Thymus (tissue), 11 donors: ENCODE data around the gene CELF4. TPM values are rescaled to one million over a fixed set of nuclear protein-coding genes. Genes with fewer than 3 reads are reported as not detected.

Experiments
- DNase-seq, 9 donors: peaks; one replicate each; pipeline ENCODE4 v3.0.0-alpha.2; 2013; ENCODE audit warnings: low spot score in 9 of 9, low read depth in 6 of 9, missing footprints in 1 of 9
- H3K27ac ChIP-seq, 2 donors: one replicate each; pipeline ENCODE4 v1.5.1; 2013; ENCODE audit warnings: control low read depth in 1 of 2, low read depth in 1 of 2, low read length in 1 of 2, mild to moderate bottlenecking in 1 of 2, moderate library complexity in 1 of 2
- H3K27me3 ChIP-seq, 2 donors: one replicate each; pipeline ENCODE4 v1.5.1; 2013; ENCODE audit warnings: low read length in 1 of 2; ENCODE audit not compliant: control insufficient read depth in 2 of 2, insufficient read depth in 1 of 2
- H3K36me3 ChIP-seq, 2 donors: one replicate each; pipeline ENCODE4 v1.5.1; 2013; ENCODE audit warnings: low read length in 1 of 2, mild to moderate bottlenecking in 1 of 2, moderate library complexity in 1 of 2; ENCODE audit not compliant: control insufficient read depth in 2 of 2, insufficient read depth in 2 of 2
- H3K4me1 ChIP-seq, 2 donors: one replicate each; pipeline ENCODE4 v1.5.1; 2013; ENCODE audit warnings: low read length in 2 of 2; ENCODE audit not compliant: control insufficient read depth in 2 of 2, insufficient read depth in 2 of 2
- H3K4me3 ChIP-seq, 2 donors: one replicate each; pipeline ENCODE4 v1.5.1; 2013; ENCODE audit warnings: low read length in 2 of 2, control low read depth in 1 of 2, mild to moderate bottlenecking in 1 of 2
- H3K9me3 ChIP-seq, 2 donors: one replicate each; pipeline ENCODE4 v1.5.1; 2013; ENCODE audit warnings: low read length in 1 of 2, mild to moderate bottlenecking in 1 of 2; ENCODE audit not compliant: control insufficient read depth in 2 of 2, insufficient read depth in 1 of 2
- WGBS: extraction: QIAGEN DNeasy Blood & Tissue Kit; methylation state at CpG from one replicate; pipeline ENCODE4 v1.1.7; 2013; 5-methylcytosine and 5-hydroxymethylcytosine counted together
- polyA plus RNA-seq: library from polyadenylated mRNA; stranded (reverse); fragments of 200-250 nt; gene quantifications from one replicate; pipeline ENCODE4 v1.2.3, GENCODE V29; 2013
- total RNA-seq: library from RNA; stranded (reverse); fragments of 120-200 nt; gene quantifications from one replicate; pipeline ENCODE4 v1.2.4, GENCODE V29; 2013
- donor health status: healthy.

CELF4 gene
- total and polyA plus RNA-seq, 2 donors = 0.05 to 0.39 TPM

DNA sequence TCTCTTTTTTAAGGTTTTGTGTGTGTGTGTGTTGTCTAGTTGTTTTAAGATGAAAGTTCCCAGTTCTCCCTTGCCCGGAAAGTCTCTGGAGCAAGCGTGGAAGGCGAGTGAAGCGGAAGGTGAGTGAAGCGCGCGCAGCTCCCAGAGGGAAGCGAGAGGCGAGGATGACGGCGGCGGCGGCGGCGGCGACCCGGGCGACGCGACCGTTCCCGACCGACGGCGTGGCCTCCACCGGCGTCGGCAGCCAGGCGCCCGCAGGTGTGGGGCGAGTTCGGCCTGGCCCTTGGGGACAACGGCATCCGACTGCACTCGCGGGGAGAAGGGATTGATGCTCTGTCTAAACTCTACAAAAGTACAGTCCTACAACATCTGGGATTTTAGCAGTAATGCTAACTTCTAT, 321.9 kb downstream of the CELF4 start:
- WGBS = 8% methylated on average over 36 of the region's 36 CpGs
- DNase-seq = no peak
- H3K36me3 ChIP-seq = no peaks in the 10 kb centered on the region
- H3K4me1 ChIP-seq = no peaks in the 10 kb centered on the region
- peaks cover 0 to 2% of the 10 kb centered on the region in 2 donors for H3K9me3 ChIP-seq
- peaks cover 14 to 48% of the 10 kb centered on the region in 2 donors for H3K27me3 ChIP-seq
- no peak overlapping the region for H3K27ac ChIP-seq
- no peak overlapping the region for H3K4me3 ChIP-seq

DNA sequence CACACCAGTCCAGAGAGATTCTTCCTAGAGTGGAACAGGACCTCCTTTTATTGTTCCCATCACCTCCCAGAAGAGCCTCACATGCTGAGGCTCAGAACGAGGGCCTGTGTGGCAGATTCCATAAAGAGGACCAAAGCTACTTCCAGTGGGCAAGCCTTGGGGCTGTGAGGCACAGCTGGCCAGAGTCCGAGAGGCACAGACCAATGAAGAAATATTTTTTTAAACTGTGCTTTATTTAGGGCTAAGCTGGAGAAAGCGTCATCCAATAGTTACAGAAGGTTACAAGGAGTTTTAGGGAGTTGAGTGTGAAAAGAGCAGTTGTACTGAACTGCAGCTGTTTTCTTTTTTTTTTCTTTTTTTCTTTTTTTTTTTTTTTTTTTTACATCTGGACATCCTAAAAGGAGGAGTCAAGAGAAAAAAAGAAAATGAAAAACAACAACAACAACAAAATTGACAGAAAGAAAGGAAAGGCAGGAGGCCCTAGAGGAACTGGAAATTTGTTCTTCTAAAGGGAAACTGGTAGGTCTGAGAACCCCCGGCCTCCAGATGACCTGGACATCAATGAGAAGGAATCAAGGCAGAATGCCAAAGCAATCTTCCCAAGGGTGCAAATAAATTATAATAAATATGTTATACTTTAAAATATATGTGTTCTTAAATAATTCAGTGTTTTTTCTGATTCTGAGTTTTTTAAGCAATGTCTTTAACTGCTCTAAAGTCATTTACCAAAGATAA, 322.6 kb downstream of the CELF4 start:
- Histone ChIP-seq H3K4me3 (no peak overlapping the region), H3K27me3 (peaks cover 14 to 46% of the 10 kb centered on the region in 2 donors), H3K36me3 (no peaks in the 10 kb centered on the region), H3K27ac (no peak overlapping the region), H3K4me1 (no peaks in the 10 kb centered on the region), H3K9me3 (peaks cover 0 to 2% of the 10 kb centered on the region in 2 donors)
- 95% methylated on average over 4 of the region's 4 CpGs for WGBS
- DNase-seq = no peak

DNA sequence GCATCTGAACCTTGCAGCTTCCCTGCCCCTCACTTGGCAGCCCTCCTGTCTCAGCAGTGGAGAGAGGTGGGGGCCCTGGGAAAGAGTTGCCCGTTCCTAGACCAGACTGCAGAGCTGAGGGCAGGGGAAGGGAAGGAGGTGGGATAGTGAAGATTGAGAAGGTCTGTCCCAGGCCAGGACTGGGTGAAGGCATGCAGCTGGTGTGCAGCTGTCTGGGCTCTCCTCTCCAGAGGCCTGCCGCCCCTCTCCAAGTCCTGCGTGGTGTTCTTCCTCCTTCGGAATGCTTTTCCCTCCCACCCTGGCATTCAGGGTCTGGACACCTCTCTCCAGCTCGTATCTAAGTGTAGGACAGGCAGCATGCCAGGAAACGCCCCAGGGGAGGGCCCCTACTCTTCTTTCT, 323.5 kb downstream of the CELF4 start:
- DNase-seq = no peak
- 86% methylated on average over 6 of the region's 6 CpGs for WGBS
- Histone ChIP-seq H3K27me3 (peaks cover 14 to 46% of the 10 kb centered on the region in 2 donors), H3K4me3 (no peak overlapping the region), H3K4me1 (no peaks in the 10 kb centered on the region), H3K27ac (no peak overlapping the region), H3K36me3 (no peaks in the 10 kb centered on the region), H3K9me3 (peaks cover 0 to 2% of the 10 kb centered on the region in 2 donors)

DNA sequence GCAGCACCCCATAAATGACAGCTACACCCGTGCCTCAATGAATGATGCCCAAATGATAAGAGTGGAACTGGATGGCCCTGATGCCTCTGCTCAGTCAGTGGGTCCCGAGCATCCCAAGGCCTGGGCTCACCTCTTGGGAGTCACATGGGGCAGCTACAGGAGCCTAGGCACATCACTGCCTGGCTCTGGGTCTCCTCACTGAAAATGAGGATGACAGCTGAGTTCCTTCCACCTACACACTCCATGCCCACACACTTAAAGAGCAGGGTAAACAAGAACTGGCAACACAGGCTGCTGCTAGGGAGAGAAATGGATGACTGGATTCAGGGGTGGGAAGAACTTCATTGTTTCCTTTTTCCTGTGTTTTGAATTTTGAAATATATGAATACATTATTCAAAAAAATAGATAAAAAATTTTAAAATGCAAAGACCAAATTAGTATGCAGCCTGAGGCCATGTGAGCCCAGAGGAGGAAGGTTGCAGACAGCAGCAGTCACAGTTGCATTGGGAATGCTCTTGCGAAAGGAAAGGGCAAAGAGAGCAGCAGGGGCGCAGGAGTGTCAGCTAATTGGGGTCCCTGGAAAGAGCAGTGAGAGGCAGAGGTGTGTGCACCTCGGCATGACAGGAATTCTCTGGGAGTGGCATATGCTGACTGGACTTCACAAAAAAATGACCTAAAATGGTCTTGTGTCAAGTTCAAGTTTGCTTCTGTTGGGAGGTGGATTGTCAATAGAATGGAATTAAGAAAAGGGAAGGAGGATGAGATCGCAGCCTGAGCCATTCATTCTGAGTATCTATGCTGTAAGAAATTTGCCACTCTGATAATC, 327.1 kb downstream of the CELF4 start:
- no peaks in the 10 kb centered on the region for H3K4me1 ChIP-seq
- no peak overlapping the region for H3K4me3 ChIP-seq
- 92% methylated on average over 6 of the region's 6 CpGs for WGBS

DNA sequence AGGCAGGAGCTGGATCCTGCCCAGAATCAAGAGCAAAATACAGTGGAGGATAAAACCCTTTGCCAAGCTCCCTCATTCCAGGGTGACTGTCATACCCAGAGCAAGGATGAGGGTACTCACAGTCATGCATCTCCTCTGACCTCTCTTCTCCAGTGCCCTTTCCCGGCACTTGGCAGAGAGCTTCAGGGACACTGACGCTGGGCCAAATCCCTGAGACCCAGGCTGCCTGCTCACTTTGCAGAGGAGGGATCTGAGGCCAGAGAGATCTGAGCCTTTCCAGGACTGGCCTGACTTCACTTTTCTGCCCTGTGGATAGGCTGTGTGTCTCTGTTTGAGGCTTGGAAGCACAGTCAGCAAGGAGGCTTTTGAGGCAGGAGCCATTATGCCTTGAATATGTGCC, 330.0 kb downstream of the CELF4 start:
- WGBS = 97% methylated on average over 2 of the region's 2 CpGs
- H3K27ac ChIP-seq = no peak overlapping the region
- no peaks in the 10 kb centered on the region for H3K4me1 ChIP-seq
- H3K9me3 ChIP-seq = no peaks in the 10 kb centered on the region
- no peak overlapping the region for H3K4me3 ChIP-seq
- H3K36me3 ChIP-seq = no peaks in the 10 kb centered on the region
- H3K27me3 ChIP-seq = peaks cover 0 to 2% of the 10 kb centered on the region in 2 donors
- no peak for DNase-seq

More for the DNA sequence above, 327.1 kb downstream of the CELF4 start:
- DNase-seq = no peak
- Histone ChIP-seq H3K27me3 (peaks cover 7 to 24% of the 10 kb centered on the region in 2 donors), H3K36me3 (no peaks in the 10 kb centered on the region), H3K9me3 (no peaks in the 10 kb centered on the region), H3K27ac (no peak overlapping the region)

DNA sequence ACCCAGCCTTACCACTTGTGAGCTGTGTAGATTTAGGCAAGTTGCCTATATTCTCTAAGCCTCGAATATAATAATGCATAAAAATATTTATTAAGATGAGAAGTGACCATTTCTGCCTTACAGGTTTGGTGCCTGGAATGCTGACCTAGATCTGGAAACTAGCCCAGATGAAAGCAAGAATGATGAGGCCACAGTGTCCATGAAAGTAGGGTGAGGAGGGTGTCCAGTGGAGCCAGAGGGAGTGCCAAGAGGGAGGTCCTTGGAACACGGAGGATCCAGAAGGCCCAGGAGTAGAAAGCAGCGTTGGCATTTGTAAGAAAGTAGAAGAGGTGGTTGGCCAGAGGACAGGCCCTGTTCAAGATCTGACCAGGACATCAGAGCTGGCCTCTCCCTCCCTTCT, 334.3 kb downstream of the CELF4 start:
- Histone ChIP-seq H3K27me3 (no peaks in the 10 kb centered on the region), H3K27ac (no peak overlapping the region), H3K9me3 (no peaks in the 10 kb centered on the region), H3K36me3 (no peaks in the 10 kb centered on the region), H3K4me1 (no peaks in the 10 kb centered on the region), H3K4me3 (no peak overlapping the region)
- WGBS = 95% methylated on average over 3 of the region's 3 CpGs
- DNase-seq = no peak

DNA sequence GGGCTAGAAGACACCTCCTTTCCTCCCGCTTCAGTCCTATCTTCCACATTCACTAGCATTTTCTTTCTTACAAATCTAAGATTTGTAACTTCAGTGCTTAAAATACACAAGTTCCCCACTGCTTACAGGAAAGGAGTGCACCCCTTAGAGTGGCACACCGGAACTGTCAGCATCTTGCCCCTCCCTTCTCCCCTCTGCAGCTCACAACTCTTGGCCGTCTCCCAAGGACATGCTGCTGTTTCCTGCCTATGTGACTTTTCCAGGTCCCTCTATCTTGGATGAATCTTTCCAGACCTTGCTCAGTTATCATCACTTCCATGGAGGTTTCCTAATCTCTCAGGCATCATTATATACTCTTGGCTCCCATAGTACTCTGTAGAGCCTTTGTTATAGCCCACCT, 334.8 kb downstream of the CELF4 start:
- H3K27me3 ChIP-seq = no peaks in the 10 kb centered on the region
- H3K36me3 ChIP-seq = no peaks in the 10 kb centered on the region
- no peak overlapping the region for H3K4me3 ChIP-seq
- 86% methylated on average over 3 of the region's 3 CpGs for WGBS
- H3K27ac ChIP-seq = no peak overlapping the region
- no peak for DNase-seq
- no peaks in the 10 kb centered on the region for H3K4me1 ChIP-seq
- H3K9me3 ChIP-seq = no peaks in the 10 kb centered on the region

DNA sequence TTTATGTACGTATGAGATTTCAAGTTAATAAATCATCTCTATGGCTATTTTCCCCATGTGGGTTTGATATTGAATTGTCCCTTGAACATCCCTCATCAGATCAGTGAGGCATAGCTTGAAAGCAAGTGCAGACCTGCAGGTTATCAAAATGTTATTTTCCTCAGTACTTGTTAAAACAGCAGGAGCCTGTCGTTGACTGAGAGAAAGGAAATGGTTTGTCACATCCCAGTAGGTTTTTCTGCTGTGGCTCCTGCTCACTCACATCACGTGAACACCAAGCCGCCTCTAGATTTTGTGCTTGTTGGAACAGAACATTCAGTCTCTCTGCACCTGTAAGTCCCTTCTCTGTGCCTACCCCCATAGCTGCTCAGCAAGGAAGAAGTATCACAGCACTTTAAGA, 340.3 kb downstream of the CELF4 start:
- no peak for DNase-seq
- H3K9me3 ChIP-seq = no peaks in the 10 kb centered on the region
- no peaks in the 10 kb centered on the region for H3K36me3 ChIP-seq
- 89% methylated on average over 4 of the region's 4 CpGs for WGBS
- H3K27ac ChIP-seq = no peak overlapping the region
- no peaks in the 10 kb centered on the region for H3K27me3 ChIP-seq
- no peak overlapping the region for H3K4me3 ChIP-seq
- no peaks in the 10 kb centered on the region for H3K4me1 ChIP-seq

DNA sequence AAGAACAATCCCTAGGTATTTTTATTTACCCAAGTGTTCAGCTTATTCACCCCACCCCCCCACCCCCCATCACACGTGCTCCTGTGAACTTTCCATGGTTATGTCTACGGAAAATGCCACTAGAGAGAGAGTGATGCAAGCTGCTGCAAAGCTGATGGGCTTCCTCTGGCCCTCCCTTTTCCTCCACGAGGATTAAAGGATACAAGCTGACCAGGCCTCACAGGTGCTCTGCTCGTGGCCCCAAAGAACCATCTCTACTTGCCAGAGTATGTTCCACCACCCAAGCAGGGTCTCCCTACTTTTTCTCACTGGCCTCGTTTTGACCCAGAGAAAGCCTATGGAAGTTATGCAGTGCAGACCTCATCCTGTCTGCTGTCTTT, 342.6 kb downstream of the CELF4 start:
- DNase-seq = no peak
- Histone ChIP-seq H3K4me1 (no peaks in the 10 kb centered on the region), H3K36me3 (no peaks in the 10 kb centered on the region), H3K27me3 (no peaks in the 10 kb centered on the region), H3K9me3 (no peaks in the 10 kb centered on the region), H3K27ac (no peak overlapping the region), H3K4me3 (no peak overlapping the region)
- 91% methylated on average over 5 of the region's 5 CpGs for WGBS
